Suprapubic skin (tissue), 4 donors: ENCODE results near the gene CHST12.

Source experiments
- EP300 ChIP-seq: sonication (generic); formaldehyde crosslinking; IDR thresholded peaks from one replicate; pipeline ENCODE4 v1.6.1; 2017; ENCODE audit warnings: antibody characterized with exemption
- POLR2A ChIP-seq, 2 donors: fragments of 450-650 bp; IDR thresholded peaks; one replicate each; pipeline ENCODE4 v1.6.1; 2017; ENCODE audit warnings: antibody characterized with exemption in 2 of 2, mild to moderate bottlenecking in 2 of 2, moderate library complexity in 2 of 2
- POLR2AphosphoS5 ChIP-seq, 3 donors: sonication (generic); formaldehyde crosslinking; IDR thresholded peaks; one replicate each; pipeline ENCODE4 v1.6.1; 2017; ENCODE audit warnings: antibody characterized with exemption in 3 of 3
- TF ChIP-seq, protein P1 (sequence below), 2 donors: fragments of 200-600 bp in 1 of 2; fragments of 450-650 bp in 1 of 2; sonication (generic) in 1 of 2; IDR thresholded peaks; one replicate each; pipeline ENCODE4 v1.5.1; 2016 to 2019; ENCODE audit warnings: antibody characterized with exemption in 2 of 2, mild to moderate bottlenecking in 1 of 2, moderate library complexity in 1 of 2

DNA sequence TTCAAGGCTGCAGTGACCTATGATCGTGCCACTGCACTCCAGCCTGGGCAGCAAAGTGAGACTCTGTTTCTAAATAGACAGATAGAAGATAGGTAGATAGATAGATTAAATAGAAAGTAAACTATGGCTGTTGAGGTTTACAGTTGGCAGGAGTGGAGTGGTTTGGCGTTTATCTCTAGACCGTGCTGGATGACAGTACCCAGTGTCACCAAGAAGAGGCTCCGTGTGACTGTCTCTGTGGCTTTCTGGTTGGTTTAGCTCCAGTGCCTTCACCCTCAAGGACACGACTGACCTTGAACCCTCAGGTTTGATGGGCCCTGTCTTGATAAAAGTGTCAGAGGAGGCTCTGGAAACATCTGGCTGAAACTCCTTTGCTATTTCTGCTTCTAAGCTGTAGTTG, 31.7 kb downstream of the CHST12 start:
- TF ChIP-seq POLR2A (IDR thresholded peaks at IDR 0.05) (no peak), EP300 (no peak), POLR2AphosphoS5 (IDR thresholded peaks at IDR 0.05) (no peak)
- TF ChIP-seq, protein P1, sequence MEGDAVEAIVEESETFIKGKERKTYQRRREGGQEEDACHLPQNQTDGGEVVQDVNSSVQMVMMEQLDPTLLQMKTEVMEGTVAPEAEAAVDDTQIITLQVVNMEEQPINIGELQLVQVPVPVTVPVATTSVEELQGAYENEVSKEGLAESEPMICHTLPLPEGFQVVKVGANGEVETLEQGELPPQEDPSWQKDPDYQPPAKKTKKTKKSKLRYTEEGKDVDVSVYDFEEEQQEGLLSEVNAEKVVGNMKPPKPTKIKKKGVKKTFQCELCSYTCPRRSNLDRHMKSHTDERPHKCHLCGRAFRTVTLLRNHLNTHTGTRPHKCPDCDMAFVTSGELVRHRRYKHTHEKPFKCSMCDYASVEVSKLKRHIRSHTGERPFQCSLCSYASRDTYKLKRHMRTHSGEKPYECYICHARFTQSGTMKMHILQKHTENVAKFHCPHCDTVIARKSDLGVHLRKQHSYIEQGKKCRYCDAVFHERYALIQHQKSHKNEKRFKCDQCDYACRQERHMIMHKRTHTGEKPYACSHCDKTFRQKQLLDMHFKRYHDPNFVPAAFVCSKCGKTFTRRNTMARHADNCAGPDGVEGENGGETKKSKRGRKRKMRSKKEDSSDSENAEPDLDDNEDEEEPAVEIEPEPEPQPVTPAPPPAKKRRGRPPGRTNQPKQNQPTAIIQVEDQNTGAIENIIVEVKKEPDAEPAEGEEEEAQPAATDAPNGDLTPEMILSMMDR (IDR thresholded peaks at IDR 0.05): no peak
